PC-3 (cell line): ENCODE data around the gene TMEM255B.

ENCODE experiments used
- EZH2 ChIP-seq: fragments of 300-600 bp; sonication (generic); IDR thresholded peaks from one replicate; pipeline ENCODE4 v1.6.1; 2017; ENCODE audit warnings: antibody characterized with exemption, mild to moderate bottlenecking, low read length; ENCODE audit not compliant: unreplicated experiment
- EZH2phosphoT487 ChIP-seq: fragments of 300-600 bp; sonication (generic); IDR thresholded peaks from 2 replicates; pipeline ENCODE4 v1.6.1; 2018; ENCODE audit warnings: mild to moderate bottlenecking, antibody characterized with exemption, low read length, borderline replicate concordance
- TF ChIP-seq, protein P1 (sequence below): fragments of 300-600 bp; sonication (generic); conservative IDR thresholded peaks from 2 replicates; pipeline ENCODE4 v1.5.1; 2017; ENCODE audit warnings: antibody characterized with exemption, low read depth, mild to moderate bottlenecking, low read length

- TF ChIP-seq, protein P1, sequence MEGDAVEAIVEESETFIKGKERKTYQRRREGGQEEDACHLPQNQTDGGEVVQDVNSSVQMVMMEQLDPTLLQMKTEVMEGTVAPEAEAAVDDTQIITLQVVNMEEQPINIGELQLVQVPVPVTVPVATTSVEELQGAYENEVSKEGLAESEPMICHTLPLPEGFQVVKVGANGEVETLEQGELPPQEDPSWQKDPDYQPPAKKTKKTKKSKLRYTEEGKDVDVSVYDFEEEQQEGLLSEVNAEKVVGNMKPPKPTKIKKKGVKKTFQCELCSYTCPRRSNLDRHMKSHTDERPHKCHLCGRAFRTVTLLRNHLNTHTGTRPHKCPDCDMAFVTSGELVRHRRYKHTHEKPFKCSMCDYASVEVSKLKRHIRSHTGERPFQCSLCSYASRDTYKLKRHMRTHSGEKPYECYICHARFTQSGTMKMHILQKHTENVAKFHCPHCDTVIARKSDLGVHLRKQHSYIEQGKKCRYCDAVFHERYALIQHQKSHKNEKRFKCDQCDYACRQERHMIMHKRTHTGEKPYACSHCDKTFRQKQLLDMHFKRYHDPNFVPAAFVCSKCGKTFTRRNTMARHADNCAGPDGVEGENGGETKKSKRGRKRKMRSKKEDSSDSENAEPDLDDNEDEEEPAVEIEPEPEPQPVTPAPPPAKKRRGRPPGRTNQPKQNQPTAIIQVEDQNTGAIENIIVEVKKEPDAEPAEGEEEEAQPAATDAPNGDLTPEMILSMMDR, result no peak
- TF ChIP-seq EZH2, result no peak
- no peak for TF ChIP-seq EZH2phosphoT487
Observed at GRCh38 chr13:113819341-113819730, 60.3 kb downstream of the TMEM255B start.
